Erythroblast (primary cell): ENCODE results near the gene UNC13B.
A peak's percentile ranks its signal among the peaks of the same experiment; 100 is the strongest.

Experiments
- DNase-seq, 2 experiments: peaks; one replicate each; lab custom pipeline; 2025; lab: John Stamatoyannopoulos, UW
- GATA1 ChIP-seq: IDR thresholded peaks from 2 replicates; pipeline ENCODE4 v1.6.1; 2011; ENCODE audit warnings: low read depth, mild to moderate bottlenecking, control low read depth, low read length, moderate library complexity
- POLR2A ChIP-seq: IDR thresholded peaks from 2 replicates; pipeline ENCODE4 v1.6.1; 2011; ENCODE audit warnings: mild to moderate bottlenecking, low read length

UNC13B gene

GRCh38 chr9:35186524-35186923 is 24.7 kb downstream of the UNC13B start:
- no peak for DNase-seq
- TF ChIP-seq POLR2A (no peak), GATA1 (no peak)

- TF ChIP-seq POLR2A (no peak), GATA1 (no peak)
- DNase-seq, result no peak
Observed at GRCh38 chr9:35190203-35190602, 28.4 kb downstream of the UNC13B start.

GRCh38 chr9:35191105-35191504 is 29.3 kb downstream of the UNC13B start:
- TF ChIP-seq GATA1 (no peak), POLR2A (no peak)
- DNase-seq, result no peak

GRCh38 chr9:35193762-35194161 is 32.0 kb downstream of the UNC13B start:
- no peak for TF ChIP-seq POLR2A
- TF ChIP-seq GATA1, result no peak
- DNase-seq, result peak; percentile 3 to 4

GRCh38 chr9:35195683-35196082 is 33.9 kb downstream of the UNC13B start:
- no peak for DNase-seq
- TF ChIP-seq GATA1, result no peak
- no peak for TF ChIP-seq POLR2A

GRCh38 chr9:35198191-35198590 is 36.4 kb downstream of the UNC13B start:
- TF ChIP-seq POLR2A (no peak), GATA1 (no peak)
- no peak for DNase-seq

GRCh38 chr9:35203528-35203927 is 41.7 kb downstream of the UNC13B start:
- no peak for TF ChIP-seq POLR2A
- no peak for TF ChIP-seq GATA1
- DNase-seq, result no peak

GRCh38 chr9:35205340-35205739 is 43.5 kb downstream of the UNC13B start:
- no peak for TF ChIP-seq POLR2A
- no peak for TF ChIP-seq GATA1
- no peak for DNase-seq

GRCh38 chr9:35211854-35212253 is 50.0 kb downstream of the UNC13B start:
- no peak for DNase-seq
- TF ChIP-seq GATA1, result no peak
- no peak for TF ChIP-seq POLR2A

- no peak for DNase-seq
- TF ChIP-seq POLR2A, result no peak
- TF ChIP-seq GATA1, result no peak
Observed at GRCh38 chr9:35220659-35221338, 59.0 kb downstream of the UNC13B start.

- no peak for DNase-seq
- no peak for TF ChIP-seq POLR2A
- no peak for TF ChIP-seq GATA1
Observed at GRCh38 chr9:35225677-35226076, 63.9 kb downstream of the UNC13B start.

GRCh38 chr9:35226651-35227050 is 64.8 kb downstream of the UNC13B start:
- DNase-seq, result peak in 1 of 2 experiments; percentile 9
- TF ChIP-seq GATA1, result no peak
- TF ChIP-seq POLR2A, result no peak

GRCh38 chr9:35227284-35227683 is 65.5 kb downstream of the UNC13B start:
- TF ChIP-seq POLR2A (no peak), GATA1 (no peak)
- no peak for DNase-seq

GRCh38 chr9:35229066-35229778 is 67.4 kb downstream of the UNC13B start:
- DNase-seq, result no peak
- no peak for TF ChIP-seq POLR2A
- TF ChIP-seq GATA1, result no peak
